Measurements from ENCODE around the gene RBCK1. TPM values are rescaled to one million over a fixed set of nuclear protein-coding genes. Genes with fewer than 3 reads are reported as not detected.

Gene RBCK1
- total RNA-seq, 1 donor: 104 TPM

DNA sequence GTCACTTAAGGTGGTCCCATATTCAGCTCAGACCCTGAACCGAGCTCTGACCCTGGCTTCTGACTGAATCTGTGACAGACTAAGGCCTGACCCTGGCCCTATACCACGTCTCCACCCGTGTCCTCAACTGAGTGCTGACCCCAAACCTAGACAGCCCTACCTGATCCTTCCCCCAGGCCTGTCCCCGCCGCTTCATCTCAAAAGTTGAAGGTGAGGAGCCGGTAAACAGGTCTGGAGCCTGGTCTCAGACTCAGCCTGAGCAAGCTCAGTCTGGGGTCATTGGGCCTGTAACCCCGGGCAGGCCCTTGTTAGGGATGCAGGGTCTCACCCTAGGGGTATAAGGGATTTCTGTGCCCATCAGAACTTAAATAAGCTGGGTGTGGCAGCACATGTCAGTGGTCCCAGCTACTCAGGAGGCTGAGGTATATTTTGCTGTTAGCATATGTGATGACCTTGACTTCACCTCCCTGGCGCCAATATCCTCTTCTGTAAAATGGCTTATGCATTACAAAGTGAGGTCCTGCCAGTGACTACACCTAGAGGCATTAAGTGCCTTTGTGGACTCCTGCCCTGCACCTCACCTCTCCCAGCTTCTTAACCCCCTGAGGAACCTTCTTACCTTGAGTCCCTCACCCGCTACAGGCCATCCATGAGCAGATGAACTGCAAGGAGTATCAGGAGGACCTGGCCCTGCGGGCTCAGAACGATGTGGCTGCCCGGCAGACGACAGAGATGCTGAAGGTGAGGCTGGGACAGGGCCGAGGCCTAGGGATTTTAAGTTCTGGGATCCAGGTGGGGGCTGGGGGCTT lies 20.0 kb downstream of the RBCK1 start:
- Histone ChIP-seq H3K27me3 (ENCODE audit: insufficient read depth, low read length) (no peaks in the 10 kb centered on the region), H4K20me1 (ENCODE audit: insufficient read depth, low read length) (no peaks in the 10 kb centered on the region), H3K27ac (ENCODE audit: low read depth, low read length) (no peak overlapping the region), H3K79me2 (ENCODE audit: insufficient read depth, low read length) (no peaks in the 10 kb centered on the region), H3K4me2 (ENCODE audit: insufficient read depth, low read length) (no peak overlapping the region), H3K36me3 (ENCODE audit: insufficient read depth, low read length) (peaks cover 63% of the 10 kb centered on the region), H3K9me3 (ENCODE audit: low read depth, low read length) (no peaks in the 10 kb centered on the region), H3K4me3 (ENCODE audit: insufficient read depth, low read length) (no peak overlapping the region), H3K4me1 (ENCODE audit: insufficient read depth, low read length) (no peaks in the 10 kb centered on the region), H2AFZ (ENCODE audit: low read length) (no peak overlapping the region)
- peak; percentile 69 for DNase-seq (ENCODE audit: insufficient read length, low spot score, missing footprints)
- TF ChIP-seq, protein P1, sequence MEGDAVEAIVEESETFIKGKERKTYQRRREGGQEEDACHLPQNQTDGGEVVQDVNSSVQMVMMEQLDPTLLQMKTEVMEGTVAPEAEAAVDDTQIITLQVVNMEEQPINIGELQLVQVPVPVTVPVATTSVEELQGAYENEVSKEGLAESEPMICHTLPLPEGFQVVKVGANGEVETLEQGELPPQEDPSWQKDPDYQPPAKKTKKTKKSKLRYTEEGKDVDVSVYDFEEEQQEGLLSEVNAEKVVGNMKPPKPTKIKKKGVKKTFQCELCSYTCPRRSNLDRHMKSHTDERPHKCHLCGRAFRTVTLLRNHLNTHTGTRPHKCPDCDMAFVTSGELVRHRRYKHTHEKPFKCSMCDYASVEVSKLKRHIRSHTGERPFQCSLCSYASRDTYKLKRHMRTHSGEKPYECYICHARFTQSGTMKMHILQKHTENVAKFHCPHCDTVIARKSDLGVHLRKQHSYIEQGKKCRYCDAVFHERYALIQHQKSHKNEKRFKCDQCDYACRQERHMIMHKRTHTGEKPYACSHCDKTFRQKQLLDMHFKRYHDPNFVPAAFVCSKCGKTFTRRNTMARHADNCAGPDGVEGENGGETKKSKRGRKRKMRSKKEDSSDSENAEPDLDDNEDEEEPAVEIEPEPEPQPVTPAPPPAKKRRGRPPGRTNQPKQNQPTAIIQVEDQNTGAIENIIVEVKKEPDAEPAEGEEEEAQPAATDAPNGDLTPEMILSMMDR (IDR thresholded peaks at IDR 0.05; ENCODE audit: extremely low read depth, low read depth, low read length): no peak

DNA sequence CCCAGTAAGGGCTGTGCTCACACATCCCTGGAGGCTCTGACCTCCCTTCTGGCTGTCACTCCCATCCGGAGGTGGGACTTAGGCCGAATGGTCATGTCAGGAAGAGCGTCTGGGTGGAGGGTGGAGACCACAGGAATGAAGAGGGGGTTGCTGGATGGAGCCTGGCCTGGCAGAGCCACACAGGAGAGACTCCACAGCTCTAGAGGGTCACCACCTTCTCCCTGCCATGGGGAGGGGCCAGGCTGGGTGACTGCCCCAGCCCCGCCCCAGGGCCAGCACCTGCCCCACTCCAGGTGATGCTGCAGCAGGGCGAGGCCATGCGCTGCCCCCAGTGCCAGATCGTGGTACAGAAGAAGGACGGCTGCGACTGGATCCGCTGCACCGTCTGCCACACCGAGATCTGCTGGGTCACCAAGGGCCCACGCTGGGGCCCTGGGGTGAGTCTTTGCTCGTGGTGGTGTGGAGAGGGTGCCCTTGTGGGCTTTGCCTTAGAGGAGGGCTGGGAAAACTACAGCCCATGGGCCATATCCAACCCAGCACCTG lies 20.6 kb downstream of the RBCK1 start:
- Histone ChIP-seq H3K36me3 (ENCODE audit: insufficient read depth, low read length) (peaks cover 56% of the 10 kb centered on the region), H4K20me1 (ENCODE audit: insufficient read depth, low read length) (no peaks in the 10 kb centered on the region), H3K4me1 (ENCODE audit: insufficient read depth, low read length) (peaks cover 3% of the 10 kb centered on the region), H3K4me3 (ENCODE audit: insufficient read depth, low read length) (no peak overlapping the region), H3K9me3 (ENCODE audit: low read depth, low read length) (no peaks in the 10 kb centered on the region), H3K79me2 (ENCODE audit: insufficient read depth, low read length) (no peaks in the 10 kb centered on the region), H3K4me2 (ENCODE audit: insufficient read depth, low read length) (no peak overlapping the region), H3K27ac (ENCODE audit: low read depth, low read length) (no peak overlapping the region), H2AFZ (ENCODE audit: low read length) (no peak overlapping the region), H3K27me3 (ENCODE audit: insufficient read depth, low read length) (no peaks in the 10 kb centered on the region)
- TF ChIP-seq, protein P1 (IDR thresholded peaks at IDR 0.05; ENCODE audit: extremely low read depth, low read depth, low read length): no peak
- peak; percentile 85 for DNase-seq (ENCODE audit: insufficient read length, low spot score, missing footprints)

DNA sequence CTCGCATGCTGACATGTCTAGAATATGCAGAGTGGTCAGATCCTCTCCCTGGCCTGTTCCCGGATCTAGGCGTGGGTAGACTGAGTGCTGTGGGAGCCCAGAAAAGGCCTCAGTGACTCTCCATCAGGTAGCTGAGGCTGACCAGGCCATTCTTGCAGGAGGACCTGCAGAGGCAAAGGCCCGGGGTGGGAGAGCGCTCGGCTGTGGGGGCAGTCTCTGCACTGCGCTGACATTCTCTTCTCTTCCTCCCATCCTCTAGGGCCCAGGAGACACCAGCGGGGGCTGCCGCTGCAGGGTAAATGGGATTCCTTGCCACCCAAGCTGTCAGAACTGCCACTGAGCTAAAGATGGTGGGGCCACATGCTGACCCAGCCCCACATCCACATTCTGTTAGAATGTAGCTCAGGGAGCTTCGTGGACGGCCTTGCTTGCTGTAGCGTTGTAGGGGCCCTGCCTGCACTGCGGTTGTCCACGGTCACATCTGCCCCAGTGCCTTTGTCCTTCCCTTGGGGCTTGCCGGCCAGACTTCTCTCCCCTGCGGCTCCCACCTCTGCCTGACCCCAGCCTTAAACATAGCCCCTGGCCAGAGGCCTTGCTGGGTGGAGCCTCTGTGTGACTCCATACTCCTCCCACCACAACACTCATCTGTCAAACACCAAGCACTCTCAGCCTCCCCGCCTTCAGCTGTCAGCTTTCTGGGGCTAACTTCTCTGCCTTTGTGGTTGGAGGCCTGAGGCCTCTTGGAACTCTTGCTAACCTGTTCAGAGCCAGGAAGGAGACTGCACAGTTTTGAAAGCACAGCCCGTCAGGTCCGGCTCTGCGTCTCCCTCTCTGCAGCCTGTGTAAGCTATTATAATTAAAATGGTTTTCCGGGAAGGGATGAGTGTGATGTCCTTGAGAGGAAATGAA lies 22.2 kb downstream of the RBCK1 start:
- Histone ChIP-seq H3K27me3 (ENCODE audit: insufficient read depth, low read length) (no peaks in the 10 kb centered on the region), H3K36me3 (ENCODE audit: insufficient read depth, low read length) (peaks cover 48% of the 10 kb centered on the region), H3K9me3 (ENCODE audit: low read depth, low read length) (no peaks in the 10 kb centered on the region), H3K27ac (ENCODE audit: low read depth, low read length) (no peak overlapping the region), H3K4me2 (ENCODE audit: insufficient read depth, low read length) (no peak overlapping the region), H2AFZ (ENCODE audit: low read length) (no peak overlapping the region), H3K4me3 (ENCODE audit: insufficient read depth, low read length) (no peak overlapping the region), H3K79me2 (ENCODE audit: insufficient read depth, low read length) (no peaks in the 10 kb centered on the region), H3K4me1 (ENCODE audit: insufficient read depth, low read length) (peaks cover 4% of the 10 kb centered on the region), H4K20me1 (ENCODE audit: insufficient read depth, low read length) (no peaks in the 10 kb centered on the region)
- TF ChIP-seq, protein P1 (IDR thresholded peaks at IDR 0.05; ENCODE audit: extremely low read depth, low read depth, low read length): no peak
- DNase-seq (ENCODE audit: insufficient read length, low spot score, missing footprints): peak; percentile 80
